Activated naive CD4-positive, alpha-beta T cell treated with anti-CD3 and anti-CD28 coated beads for 36 hours (primary cell): ENCODE measurements around the gene KRT6C. TPM values are rescaled to one million over a fixed set of nuclear protein-coding genes. Genes with fewer than 3 reads are reported as not detected.

Experiments
- CTCF ChIA-PET: fragments of 350-600 bp; sonication (Branson Sonifier 250); formaldehyde crosslinking; loops from one replicate; lab custom pipeline; 2021; ENCODE audit warnings: antibody characterized with exemption; lab: Charles Lee
- DNase-seq: peaks from one replicate; pipeline ENCODE4 v3.0.0-alpha.2; 2020
- H3K27ac Mint-ChIP-seq: one replicate; pipeline ENCODE4 v1.8.0; 2021; ENCODE audit warnings: mild to moderate bottlenecking, mixed read lengths
- H3K27me3 Mint-ChIP-seq: one replicate; pipeline ENCODE4 v1.8.0; 2021; ENCODE audit warnings: low read depth, mixed read lengths
- H3K36me3 Mint-ChIP-seq: one replicate; pipeline ENCODE4 v1.8.0; 2021; ENCODE audit warnings: low read depth, mixed read lengths
- H3K4me1 Mint-ChIP-seq: one replicate; pipeline ENCODE4 v1.8.0; 2021; ENCODE audit warnings: low read depth, mixed read lengths
- H3K4me3 Mint-ChIP-seq: one replicate; pipeline ENCODE4 v1.8.0; 2021; ENCODE audit warnings: mild to moderate bottlenecking, moderate library complexity, mixed read lengths
- H3K9me3 Mint-ChIP-seq: one replicate; pipeline ENCODE4 v1.8.0; 2021; ENCODE audit warnings: mixed read lengths
- intact Hi-C: fragments of 100-400 bp; cut with micrococcal nuclease; formaldehyde crosslinking; loops from one replicate; pipeline ENCODE4 v1.15.1; 2023
- total RNA-seq, 2 experiments: library from RNA; stranded (reverse); gene quantifications; one replicate each; pipeline ENCODE4 v1.2.3, GENCODE V29; 2021

KRT6C gene
- total RNA-seq, 2 experiments from 2014 or later, result not detected

GRCh38 chr12:52436828-52437474 lies 36.7 kb downstream of the KRT6C start:
- no peaks in the 10 kb centered on the region for H3K4me1 Mint-ChIP-seq
- no peak overlapping the region for H3K4me3 Mint-ChIP-seq
- H3K9me3 Mint-ChIP-seq, result no peaks in the 10 kb centered on the region
- CTCF ChIA-PET, result no interaction called here
- H3K27ac Mint-ChIP-seq, result no peak overlapping the region
- H3K36me3 Mint-ChIP-seq, result no peaks in the 10 kb centered on the region
- DNase-seq, result no peak
- intact Hi-C loops, result no loop called here
- peaks cover 4% of the 10 kb centered on the region for H3K27me3 Mint-ChIP-seq

- Mint-ChIP-seq H3K27me3 (peaks cover 6% of the 10 kb centered on the region), H3K4me1 (no peaks in the 10 kb centered on the region), H3K9me3 (no peaks in the 10 kb centered on the region), H3K27ac (no peak overlapping the region), H3K36me3 (no peaks in the 10 kb centered on the region), H3K4me3 (no peak overlapping the region)
- DNase-seq, result no peak
- intact Hi-C loops, result no loop called here
- CTCF ChIA-PET, result no interaction called here
Observed at GRCh38 chr12:52436000-52436827, 37.4 kb downstream of the KRT6C start.

- intact Hi-C loops, result no loop called here
Observed at GRCh38 chr12:52435659-52435999, 38.0 kb downstream of the KRT6C start.

GRCh38 chr12:52434760-52435530 lies 38.7 kb downstream of the KRT6C start:
- H3K9me3 Mint-ChIP-seq, result no peaks in the 10 kb centered on the region
- no peaks in the 10 kb centered on the region for H3K36me3 Mint-ChIP-seq
- no peak overlapping the region for H3K4me3 Mint-ChIP-seq
- DNase-seq, result no peak
- no peak overlapping the region for H3K27ac Mint-ChIP-seq
- intact Hi-C loops, result no loop called here
- peaks cover 7% of the 10 kb centered on the region for H3K27me3 Mint-ChIP-seq
- no peaks in the 10 kb centered on the region for H3K4me1 Mint-ChIP-seq
- CTCF ChIA-PET, result no interaction called here

More at GRCh38 chr12:52435659-52435999, 38.0 kb downstream of the KRT6C start:
- H3K9me3 Mint-ChIP-seq, result no peaks in the 10 kb centered on the region
- H3K27me3 Mint-ChIP-seq, result peaks cover 7% of the 10 kb centered on the region
- CTCF ChIA-PET, result no interaction called here
- H3K4me3 Mint-ChIP-seq, result no peak overlapping the region
- no peaks in the 10 kb centered on the region for H3K4me1 Mint-ChIP-seq
- no peak for DNase-seq
- H3K27ac Mint-ChIP-seq, result no peak overlapping the region
- H3K36me3 Mint-ChIP-seq, result no peaks in the 10 kb centered on the region

GRCh38 chr12:52434081-52434733 lies 39.4 kb downstream of the KRT6C start, which contains the start of gene KRT75:
Gene KRT75, minus strand, starts transcription at chr12:52434371. Its CDS starts 67 bp downstream, at chr12:52434304.
- no peaks in the 10 kb centered on the region for H3K4me1 Mint-ChIP-seq
- DNase-seq, result no peak
- CTCF ChIA-PET, result no interaction called here
- H3K4me3 Mint-ChIP-seq, result no peak within 1 kb of the TSS
- intact Hi-C loops, result no loop called here
- no peak within 1 kb of the TSS for H3K27ac Mint-ChIP-seq
- H3K27me3 Mint-ChIP-seq, result peaks cover 9% of the 10 kb centered on the region
- H3K36me3 Mint-ChIP-seq, result no peaks in the 10 kb centered on the region
- no peaks in the 10 kb centered on the region for H3K9me3 Mint-ChIP-seq

GRCh38 chr12:52433501-52434080 lies 40.0 kb downstream of the KRT6C start:
- no peaks in the 10 kb centered on the region for H3K36me3 Mint-ChIP-seq
- CTCF ChIA-PET, result no interaction called here
- H3K27me3 Mint-ChIP-seq, result peaks cover 9% of the 10 kb centered on the region
- no peak overlapping the region for H3K27ac Mint-ChIP-seq
- H3K4me3 Mint-ChIP-seq, result no peak overlapping the region
- no peaks in the 10 kb centered on the region for H3K4me1 Mint-ChIP-seq
- H3K9me3 Mint-ChIP-seq, result no peaks in the 10 kb centered on the region
- intact Hi-C loops, result no loop called here
- DNase-seq, result no peak

- Mint-ChIP-seq H3K27ac (no peak overlapping the region), H3K9me3 (no peaks in the 10 kb centered on the region), H3K27me3 (peaks cover 11% of the 10 kb centered on the region), H3K4me1 (no peaks in the 10 kb centered on the region), H3K36me3 (no peaks in the 10 kb centered on the region), H3K4me3 (no peak overlapping the region)
- intact Hi-C loops, result no loop called here
- CTCF ChIA-PET, result no interaction called here
- no peak for DNase-seq
Observed at GRCh38 chr12:52432559-52433207, 40.9 kb downstream of the KRT6C start.

GRCh38 chr12:52428121-52428520 lies 45.5 kb downstream of the KRT6C start:
- no peaks in the 10 kb centered on the region for H3K4me1 Mint-ChIP-seq
- H3K27me3 Mint-ChIP-seq, result peaks cover 10% of the 10 kb centered on the region
- intact Hi-C loops, result no loop called here
- no peaks in the 10 kb centered on the region for H3K36me3 Mint-ChIP-seq
- H3K27ac Mint-ChIP-seq, result no peak overlapping the region
- no peak overlapping the region for H3K4me3 Mint-ChIP-seq
- H3K9me3 Mint-ChIP-seq, result no peaks in the 10 kb centered on the region
- CTCF ChIA-PET, result interaction anchor here (0.9 to 1.0 kb wide), 2 partner anchors 19 to 54 kb away, joined by 3 read pairs; no protein-coding TSS in a partner anchor
- no peak for DNase-seq

- CTCF ChIA-PET, result interaction anchor here (0.6 to 1.0 kb wide), 2 partner anchors 53 to 441 kb away, joined by 3 read pairs; no protein-coding TSS in a partner anchor
- Mint-ChIP-seq H3K27ac (no peak overlapping the region), H3K36me3 (no peaks in the 10 kb centered on the region)
Observed at GRCh38 chr12:52427083-52427482, 46.5 kb downstream of the KRT6C start.

GRCh38 chr12:52426034-52426433 lies 47.6 kb downstream of the KRT6C start:
- H3K4me1 Mint-ChIP-seq, result no peaks in the 10 kb centered on the region
- CTCF ChIA-PET, result interaction anchor here (0.8 kb wide), 1 partner anchor 48 kb away, joined by 3 read pairs; the partner anchor contains the start of gene KRT6C
- DNase-seq, result no peak
- intact Hi-C loops, result no loop called here
- H3K36me3 Mint-ChIP-seq, result no peaks in the 10 kb centered on the region
- H3K27me3 Mint-ChIP-seq, result peaks cover 6% of the 10 kb centered on the region
- H3K27ac Mint-ChIP-seq, result no peak overlapping the region
- H3K9me3 Mint-ChIP-seq, result no peaks in the 10 kb centered on the region
- no peak overlapping the region for H3K4me3 Mint-ChIP-seq

More at GRCh38 chr12:52427083-52427482, 46.5 kb downstream of the KRT6C start:
- peaks cover 10% of the 10 kb centered on the region for H3K27me3 Mint-ChIP-seq
- no peak overlapping the region for H3K4me3 Mint-ChIP-seq
- no peaks in the 10 kb centered on the region for H3K9me3 Mint-ChIP-seq
- intact Hi-C loops, result no loop called here
- DNase-seq, result no peak
- no peaks in the 10 kb centered on the region for H3K4me1 Mint-ChIP-seq

- intact Hi-C loops, result no loop called here
- no peak overlapping the region for H3K27ac Mint-ChIP-seq
- H3K36me3 Mint-ChIP-seq, result no peaks in the 10 kb centered on the region
- H3K4me3 Mint-ChIP-seq, result no peak overlapping the region
- H3K4me1 Mint-ChIP-seq, result no peaks in the 10 kb centered on the region
- H3K9me3 Mint-ChIP-seq, result no peaks in the 10 kb centered on the region
- CTCF ChIA-PET, result interaction anchor here (0.8 kb wide), 1 partner anchor 49 kb away, joined by 3 read pairs; the partner anchor contains the start of gene KRT6C
- no peak for DNase-seq
- H3K27me3 Mint-ChIP-seq, result peaks cover 4% of the 10 kb centered on the region
Observed at GRCh38 chr12:52425466-52425865, 48.1 kb downstream of the KRT6C start.
